GM19023 (cell line): ENCODE data around the gene C16orf95.

Experiments used
- ATAC-seq: cut with Tn5 transposase; IDR thresholded peaks from one replicate; pipeline ENCODE4 v1.9.1; 2021; ENCODE audit warnings: mild to moderate bottlenecking, moderate library complexity; ENCODE audit not compliant: unreplicated experiment

C16orf95 gene

GRCh38 chr16:87333581-87334331 is 16.6 kb upstream of the C16orf95 start:
- no peak for ATAC-seq

GRCh38 chr16:87333101-87333500 is 15.9 kb upstream of the C16orf95 start:
- no peak for ATAC-seq

DNA sequence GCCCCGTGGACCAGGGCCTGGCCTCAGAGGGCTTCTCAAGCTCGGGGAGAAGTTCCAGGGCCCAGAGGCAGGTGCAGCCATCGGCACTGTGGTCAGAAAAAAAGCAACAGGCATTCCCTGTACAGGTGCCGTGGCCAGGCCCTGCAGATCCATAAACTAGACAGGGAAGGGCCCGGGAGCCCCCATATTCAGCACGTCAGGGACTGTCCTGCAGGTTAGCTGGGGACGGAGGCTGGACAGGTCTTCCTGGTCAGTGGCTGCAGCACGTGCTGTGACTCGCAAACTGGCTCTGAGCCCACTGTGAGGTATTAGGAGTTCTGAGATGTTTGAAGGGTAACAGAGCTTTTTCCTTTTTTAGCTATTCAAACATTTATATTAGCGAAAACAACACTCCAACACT is 15.0 kb upstream of the C16orf95 start:
- no peak for ATAC-seq

DNA sequence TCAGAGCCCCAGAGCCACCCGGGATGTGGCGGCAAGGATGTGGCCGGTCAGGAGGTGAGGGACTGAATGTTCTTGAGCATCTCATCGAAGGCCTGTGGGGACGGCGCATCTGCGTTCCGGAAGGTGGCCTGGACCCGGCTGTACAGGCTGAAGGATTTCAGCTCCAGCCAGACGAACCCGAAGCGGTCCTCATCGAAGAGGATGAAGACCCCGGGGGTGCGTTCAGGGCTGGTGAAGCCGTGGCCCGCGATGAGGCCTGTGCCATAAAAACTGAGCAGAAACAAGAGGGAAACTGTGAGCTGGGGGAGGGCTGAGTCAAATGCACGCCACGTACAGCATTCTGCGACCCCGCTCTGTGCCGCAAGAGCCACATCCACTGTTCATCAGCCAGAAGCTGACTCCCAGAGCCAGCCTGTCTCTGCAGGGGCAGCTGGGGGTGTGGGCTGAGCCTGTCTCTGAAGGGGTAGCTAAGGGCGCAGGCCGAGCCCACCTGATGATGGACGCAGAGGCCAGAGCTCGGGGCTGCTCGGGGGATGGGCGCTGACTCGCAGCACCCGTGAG is 14.1 kb upstream of the C16orf95 start:
- ATAC-seq: no peak

DNA sequence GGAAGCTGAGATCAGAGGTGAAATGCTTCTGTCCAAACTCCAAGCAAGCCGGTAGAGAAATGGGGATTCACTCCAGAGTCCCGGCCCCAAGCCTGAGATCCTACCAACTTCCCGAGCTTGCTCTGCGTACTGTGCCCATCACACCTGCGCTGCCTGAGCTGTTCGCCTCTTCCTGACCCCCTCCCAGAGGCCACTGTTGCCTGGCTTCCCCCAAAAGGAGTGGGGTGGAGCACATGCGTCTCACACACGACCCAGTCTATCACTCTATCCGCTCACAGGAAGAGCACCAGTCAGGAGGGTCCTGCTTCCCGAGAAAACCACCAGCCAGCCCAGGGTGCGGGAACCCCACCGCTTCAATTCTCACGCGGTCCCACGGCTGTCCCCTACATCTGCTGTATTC is 13.5 kb upstream of the C16orf95 start:
- no peak for ATAC-seq

GRCh38 chr16:87330257-87330624 is 13.0 kb upstream of the C16orf95 start:
- ATAC-seq: no peak

DNA sequence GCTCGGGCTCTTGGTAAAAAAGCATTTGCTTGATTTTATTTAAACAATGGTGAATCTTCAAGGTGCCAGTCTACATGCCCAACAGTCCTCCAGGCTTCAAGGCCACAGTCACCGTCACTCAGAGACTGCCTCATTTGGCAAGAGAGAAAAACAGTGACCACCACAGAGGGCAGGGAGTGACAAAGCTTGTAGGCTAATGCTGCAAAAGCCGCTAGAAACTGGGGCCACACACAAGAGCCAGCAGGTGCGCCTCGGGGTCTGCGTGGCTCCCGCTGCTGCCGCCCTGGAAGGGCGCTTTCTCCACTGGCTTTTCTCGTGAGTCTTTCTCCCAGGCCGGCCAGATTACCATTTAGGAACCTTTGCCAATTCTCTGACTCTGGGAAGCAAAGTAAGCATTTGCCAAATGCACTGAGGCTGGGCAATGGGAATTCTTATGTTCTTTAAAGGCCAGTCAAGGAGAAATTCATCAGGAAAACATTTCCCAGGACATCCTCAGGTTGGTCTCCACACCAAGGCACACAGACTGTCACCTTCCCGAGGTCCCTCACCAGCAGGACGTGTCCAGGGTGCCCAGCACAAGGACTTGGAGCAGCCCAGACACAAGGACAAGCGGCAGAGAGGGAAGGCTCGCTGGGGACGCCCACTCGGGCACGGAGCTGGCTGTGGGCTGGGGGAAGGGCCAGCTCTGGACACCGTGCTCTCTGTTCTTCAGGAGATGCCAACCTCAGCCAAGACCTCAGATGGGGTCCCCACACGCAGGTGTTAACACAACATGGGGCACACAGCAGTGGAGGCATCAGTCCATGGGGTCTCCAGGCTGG is 12.5 kb upstream of the C16orf95 start:
- no peak for ATAC-seq

DNA sequence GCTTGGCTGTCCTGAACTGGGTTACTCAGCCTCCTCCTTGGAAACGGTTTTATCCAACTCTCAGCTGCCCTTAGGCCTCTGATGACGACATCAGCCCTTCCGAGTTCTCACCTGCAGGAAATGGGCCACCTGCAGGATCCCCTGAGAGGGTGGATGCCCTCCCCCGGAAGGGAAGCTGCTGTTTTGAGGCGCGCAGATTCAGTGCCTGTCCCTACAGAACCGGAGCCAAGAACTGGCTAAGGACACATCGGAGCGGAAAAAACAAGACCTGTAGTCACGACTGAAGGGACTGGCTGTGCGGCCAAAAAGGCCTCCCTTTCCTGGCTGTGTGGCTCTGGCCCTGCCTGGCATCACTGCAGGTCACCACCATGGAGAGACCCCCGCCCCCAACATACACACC is 11.7 kb upstream of the C16orf95 start:
- no peak for ATAC-seq

DNA sequence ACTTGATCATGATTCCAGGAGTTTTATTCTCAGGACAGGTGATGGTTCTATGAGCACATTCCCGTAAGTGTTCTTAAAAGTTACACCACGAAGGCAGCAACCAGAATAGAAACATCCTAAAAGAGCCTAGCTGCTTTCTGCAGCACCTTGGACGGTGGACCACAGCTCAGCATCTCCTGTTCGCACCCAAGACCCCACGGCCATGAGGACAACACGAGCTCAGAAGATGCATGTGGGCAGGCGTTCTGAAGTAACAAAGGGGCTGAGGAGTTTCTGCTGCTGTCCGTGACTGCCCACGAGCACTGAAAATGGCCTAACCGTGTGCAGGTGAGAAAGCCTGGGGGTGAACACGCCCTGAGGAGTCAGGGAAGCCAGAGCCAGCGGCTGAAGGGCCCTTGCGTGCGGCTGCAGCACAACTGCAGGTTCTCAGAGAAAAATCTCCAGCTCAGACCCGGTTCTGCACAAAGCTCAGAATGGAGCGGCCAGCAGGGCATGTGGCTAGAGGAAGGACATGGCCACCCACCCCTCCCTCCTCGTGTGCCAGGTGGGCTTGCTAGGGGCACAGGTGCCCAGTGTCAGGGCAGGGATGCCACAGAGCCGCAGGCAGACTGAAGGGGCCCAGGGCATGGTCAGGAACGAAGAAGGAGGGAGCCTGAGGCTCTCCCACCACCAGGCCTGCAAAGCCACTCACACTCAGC is 10.8 kb upstream of the C16orf95 start:
- ATAC-seq: no peak

DNA sequence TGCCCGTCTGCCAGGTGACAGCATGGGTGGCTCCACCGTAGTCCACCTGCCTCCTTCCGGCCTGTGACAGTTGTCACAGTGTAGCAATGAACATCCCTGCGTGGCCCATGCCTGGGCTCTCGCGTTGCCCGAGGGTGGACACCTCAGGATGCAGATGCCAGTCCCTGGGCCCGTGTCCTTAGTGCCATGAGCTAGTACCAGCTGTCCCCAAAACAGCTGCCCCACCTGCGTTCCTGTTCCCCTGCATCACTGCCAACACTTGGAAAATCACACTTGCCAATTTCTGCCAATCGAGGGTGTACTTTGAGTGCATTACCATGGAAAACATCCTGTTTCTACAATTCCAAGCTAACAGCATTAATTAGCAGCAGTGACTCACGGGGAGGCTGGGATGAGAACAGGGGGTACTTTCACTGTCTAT is 9.0 kb upstream of the C16orf95 start:
- ATAC-seq: no peak

- ATAC-seq: no peak
These were observed 8.2 kb upstream of the C16orf95 start for GRCh38 chr16:87325423-87325858.

DNA sequence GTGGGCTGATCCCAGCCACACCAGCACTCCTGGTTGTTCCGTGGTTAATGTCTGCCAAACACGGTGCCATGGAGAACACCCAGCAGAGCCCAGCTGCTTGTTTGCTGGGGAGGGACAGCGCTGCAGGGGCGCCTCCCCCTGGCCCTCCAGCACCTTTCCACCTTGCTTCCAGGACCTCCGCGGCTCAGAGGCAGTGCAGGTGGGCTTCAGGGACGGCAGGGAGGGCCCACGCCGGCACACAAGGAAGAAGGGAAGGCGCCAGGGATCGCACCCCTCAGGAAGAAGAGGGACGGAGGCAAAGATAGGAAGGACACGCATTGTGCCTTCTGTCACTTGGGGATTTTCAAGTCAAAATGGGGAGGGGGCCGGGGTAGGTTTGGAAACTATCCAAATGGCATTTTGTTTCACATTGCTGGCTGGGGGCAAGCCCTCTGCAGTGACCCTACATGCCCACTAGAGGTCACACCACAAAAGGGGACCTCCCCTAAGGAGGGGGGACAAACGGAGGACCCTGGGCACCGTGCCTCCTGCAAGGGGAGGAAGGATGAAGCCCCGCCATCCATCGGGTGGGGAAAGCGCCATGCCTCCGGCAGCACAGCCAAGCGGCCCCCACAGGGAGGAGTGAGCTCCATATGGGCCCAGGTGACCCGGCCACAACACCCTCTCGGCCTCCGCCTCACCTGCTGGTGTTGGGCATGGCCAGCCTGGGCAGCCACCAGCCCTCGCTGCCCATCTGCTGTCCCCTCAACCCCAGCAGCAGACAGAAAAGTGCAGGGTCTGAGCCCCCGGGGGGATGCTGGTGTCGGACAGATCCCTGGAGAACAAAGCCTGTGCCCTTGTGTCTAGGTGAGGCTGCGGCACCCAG is 7.5 kb upstream of the C16orf95 start:
- no peak for ATAC-seq

- no peak for ATAC-seq
These were observed 6.7 kb upstream of the C16orf95 start for GRCh38 chr16:87323727-87324410.

GRCh38 chr16:87322833-87323726 is 5.9 kb upstream of the C16orf95 start:
- no peak for ATAC-seq

DNA sequence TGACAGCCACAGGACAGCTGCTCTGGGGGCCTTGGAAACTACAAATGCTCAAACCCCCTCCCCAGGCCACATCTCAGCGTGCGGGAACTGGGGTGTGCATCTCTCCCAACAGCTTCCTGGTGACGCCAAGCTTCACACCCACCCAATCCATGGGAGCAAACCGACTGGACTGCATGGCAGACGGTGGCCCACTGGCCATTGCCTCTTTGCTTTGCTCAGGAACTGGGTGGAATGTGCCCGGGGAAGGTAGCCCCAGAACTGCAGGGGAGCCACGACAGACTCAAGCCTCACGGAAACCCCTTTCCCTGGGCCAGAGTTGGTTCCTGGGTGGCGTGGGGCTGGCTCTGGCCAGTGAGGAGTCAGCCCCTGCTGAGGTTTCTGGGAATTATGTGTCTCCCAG is 5.2 kb upstream of the C16orf95 start:
- no peak for ATAC-seq

DNA sequence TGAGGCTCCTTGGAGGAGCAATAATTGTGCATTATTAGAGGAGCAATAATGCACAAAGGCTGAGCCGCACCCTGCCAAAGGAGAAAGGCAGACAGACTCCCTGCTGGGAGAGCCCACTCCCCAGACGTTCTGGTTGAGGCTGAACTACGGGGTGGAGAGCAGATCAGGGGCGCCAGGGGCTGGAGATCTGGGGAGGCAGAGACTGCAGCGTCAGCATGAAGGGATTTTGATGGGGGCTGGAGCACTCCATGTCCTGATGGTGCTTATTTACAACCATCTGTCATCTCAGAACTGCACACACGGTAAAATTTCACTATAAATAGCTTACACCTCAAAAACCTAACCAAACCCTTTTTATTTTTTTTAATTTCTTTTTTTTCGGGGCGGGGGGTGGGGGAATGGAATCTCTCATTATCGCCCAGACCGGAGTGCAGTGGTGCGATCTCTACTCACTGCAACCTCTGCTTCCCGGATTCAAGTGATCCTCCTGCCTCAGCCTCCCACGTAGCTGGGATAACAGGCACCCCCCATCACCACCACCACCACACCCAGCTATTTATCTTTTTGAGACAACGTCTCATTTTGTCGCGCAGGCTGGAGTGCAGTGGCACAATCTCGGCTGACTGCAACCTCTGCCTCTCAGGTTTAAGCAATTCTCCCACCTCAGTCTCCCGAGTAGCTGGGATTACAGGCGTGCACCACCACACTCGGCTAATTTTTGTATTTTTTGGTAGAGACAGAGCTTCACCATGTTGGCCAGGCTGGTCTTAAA is 4.3 kb upstream of the C16orf95 start:
- no peak for ATAC-seq

- ATAC-seq: no peak
These were observed 3.5 kb upstream of the C16orf95 start for GRCh38 chr16:87320510-87321227.
